ENCODE data around the gene EIF4G1.

EIF4G1 gene

DNA sequence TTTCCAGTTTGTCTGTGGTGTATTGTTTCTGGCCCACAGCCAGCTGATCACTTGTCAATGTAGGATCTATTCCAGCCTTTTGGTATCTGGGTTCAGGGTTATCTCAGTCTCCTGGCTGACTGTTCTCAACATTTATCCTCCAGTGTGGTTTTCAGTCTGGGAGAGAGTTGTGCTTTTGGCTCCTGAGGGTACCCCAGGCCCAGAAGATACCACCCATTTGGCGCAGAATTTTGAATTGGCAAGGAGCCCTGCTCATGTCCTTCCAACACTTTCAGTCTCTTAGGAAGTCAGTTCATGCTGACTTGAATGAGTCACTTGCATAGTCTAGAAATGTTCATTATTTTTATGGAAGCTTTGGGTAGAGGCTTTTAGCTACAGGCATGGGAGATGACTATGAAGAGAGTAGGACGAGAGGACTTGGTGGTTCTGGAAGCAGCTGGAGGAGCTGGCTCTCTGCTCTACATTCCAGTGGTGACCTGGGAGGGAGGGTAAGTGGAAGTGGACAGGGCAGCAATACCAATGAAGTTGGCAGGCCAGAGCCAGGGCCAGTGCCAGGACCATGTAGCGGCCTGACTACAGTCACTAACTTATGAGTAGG is 54.3 kb downstream of the EIF4G1 start:
- no peak for ATAC-seq

DNA sequence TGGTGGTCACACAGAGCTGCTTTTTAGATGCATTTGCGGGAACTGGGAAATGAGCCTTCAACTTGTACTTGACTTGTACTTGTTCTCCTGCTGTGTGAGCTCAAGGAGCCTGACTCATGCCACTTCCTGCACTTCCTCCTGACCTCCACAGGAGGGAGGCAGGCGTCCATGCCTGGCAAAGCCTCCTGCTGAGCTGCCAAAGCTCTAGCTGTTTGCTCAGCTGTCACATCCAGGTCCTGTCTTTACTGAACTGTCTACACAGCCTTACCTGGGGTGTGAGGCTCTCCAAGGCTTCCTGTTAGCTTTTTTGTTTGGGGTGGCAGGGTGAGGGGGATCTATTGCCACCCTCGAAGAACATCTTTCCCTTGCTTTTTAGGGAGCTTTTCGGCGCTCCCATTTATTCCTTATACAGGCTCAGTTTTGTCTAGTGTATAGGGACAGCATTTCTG is 57.2 kb downstream of the EIF4G1 start:
- ATAC-seq: peak; percentile 89 to 92

DNA sequence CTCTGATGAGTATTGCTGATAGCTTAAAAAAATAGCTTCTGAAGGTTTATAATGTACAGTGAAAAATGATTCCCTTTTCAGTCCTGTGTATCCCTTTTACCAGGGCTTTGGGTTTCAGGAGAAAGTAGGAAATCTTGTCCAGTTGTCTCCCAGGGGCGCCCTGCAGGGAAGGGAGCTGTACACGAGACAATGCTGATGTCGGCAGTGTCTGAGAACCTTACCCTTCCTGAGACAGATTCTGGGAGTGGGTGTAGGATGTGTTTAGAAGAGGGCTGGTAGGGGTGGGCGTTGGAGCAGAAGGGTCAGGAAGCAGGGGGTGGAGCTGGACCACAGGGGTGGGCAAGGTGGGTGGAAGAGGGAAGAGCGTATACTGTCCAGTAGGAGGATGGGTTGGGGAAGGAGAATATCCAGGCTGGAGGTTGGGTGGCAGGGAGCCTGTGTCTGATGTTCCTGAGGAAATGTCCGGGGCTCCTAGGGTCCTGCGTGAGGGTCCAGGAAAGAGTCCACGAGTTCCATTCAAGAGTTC is 58.0 kb downstream of the EIF4G1 start:
- no peak for ATAC-seq

DNA sequence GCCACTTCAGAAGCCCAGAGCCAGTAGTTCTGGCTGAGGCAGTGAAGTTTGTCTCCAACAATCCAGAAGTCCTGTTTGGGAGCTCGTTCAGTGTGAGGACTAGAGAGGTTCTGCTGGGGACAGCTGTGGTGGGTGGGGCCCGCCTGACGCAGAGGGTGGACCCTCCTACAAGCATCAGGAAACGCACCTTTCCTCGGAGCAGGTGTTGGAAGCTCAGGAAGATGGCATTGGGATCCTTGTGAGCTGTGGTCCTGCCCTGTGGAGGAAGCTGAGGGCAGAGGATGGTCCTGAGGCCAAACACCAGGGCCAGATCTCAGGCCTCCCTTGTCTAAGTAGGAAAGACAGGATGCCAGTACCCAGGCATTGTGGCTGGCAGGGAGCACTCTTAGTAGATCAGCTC is 58.5 kb downstream of the EIF4G1 start:
- no peak for ATAC-seq

DNA sequence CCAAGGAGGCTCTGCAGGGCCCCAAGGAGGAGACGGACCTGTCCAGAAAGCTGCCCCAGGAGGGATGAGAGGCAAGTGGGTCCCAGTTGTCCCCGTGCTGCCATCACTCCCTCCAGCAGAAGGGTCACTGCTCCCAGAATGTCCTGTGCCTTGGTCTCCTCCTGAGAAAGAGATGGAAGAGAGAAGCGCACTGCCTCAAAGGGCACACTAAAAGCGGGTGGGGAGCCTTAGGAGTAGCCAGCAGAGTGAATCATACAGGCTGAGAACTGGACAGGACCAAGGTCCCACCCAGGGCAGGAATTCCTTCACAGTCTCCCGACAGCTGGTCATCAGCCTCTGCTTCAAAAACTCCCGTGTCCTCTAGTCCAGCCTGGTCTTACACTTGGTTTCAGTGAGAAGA is 59.0 kb downstream of the EIF4G1 start:
- ATAC-seq: no peak

DNA sequence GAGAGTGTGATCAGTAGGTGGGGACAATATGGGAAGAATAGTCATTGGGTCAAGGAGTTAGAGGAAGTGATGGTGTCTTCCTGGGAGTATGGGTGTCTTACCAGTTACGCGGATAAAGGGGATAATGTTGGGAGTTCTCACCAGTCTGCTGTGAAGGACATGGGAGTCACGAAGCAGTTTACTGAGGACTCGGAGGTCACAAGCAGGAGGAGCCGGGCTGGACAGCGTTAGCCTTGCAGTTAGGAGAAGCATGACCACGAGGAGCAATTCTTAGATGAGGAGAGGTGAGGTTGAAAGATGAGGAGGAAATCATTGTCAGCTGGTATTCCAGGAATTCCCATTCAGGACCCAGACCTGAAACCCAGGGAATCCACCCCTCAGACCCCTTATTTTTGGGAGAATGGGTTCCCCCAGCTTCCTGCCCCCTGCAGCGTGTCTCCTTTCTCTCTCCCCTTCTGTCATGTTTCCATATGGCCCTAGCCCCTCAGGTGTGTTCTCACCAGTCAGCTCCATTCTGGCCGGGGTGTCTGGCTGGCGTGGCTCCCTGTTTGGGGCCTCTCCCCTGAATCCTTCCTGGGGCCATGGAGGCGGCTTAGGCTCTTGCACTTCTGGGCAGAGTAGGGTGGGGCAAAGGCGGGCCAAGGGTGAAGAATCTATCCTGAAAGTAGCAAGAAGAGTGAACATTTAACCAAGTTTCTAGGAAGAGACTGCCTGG is 61.5 kb downstream of the EIF4G1 start:
- no peak for ATAC-seq

DNA sequence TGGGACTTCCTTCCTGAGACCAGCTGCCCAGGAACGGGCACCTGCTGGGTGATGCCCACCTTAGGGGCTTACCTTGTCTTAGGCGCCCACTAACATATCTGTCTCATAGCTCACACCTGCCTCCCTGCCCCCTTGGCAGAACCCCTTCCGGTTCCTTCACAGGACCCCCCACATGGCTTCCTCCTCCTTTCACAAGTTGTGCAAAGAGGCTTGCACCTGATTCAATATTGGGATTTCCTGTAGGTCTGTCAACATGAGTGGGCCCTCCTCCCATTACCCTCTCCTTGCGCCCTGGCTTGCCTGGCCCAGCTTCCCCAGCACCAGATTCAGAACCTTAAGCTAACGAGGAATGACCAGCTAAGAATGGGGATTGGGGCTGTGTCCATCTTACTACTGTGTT is 63.0 kb downstream of the EIF4G1 start:
- no peak for ATAC-seq

DNA sequence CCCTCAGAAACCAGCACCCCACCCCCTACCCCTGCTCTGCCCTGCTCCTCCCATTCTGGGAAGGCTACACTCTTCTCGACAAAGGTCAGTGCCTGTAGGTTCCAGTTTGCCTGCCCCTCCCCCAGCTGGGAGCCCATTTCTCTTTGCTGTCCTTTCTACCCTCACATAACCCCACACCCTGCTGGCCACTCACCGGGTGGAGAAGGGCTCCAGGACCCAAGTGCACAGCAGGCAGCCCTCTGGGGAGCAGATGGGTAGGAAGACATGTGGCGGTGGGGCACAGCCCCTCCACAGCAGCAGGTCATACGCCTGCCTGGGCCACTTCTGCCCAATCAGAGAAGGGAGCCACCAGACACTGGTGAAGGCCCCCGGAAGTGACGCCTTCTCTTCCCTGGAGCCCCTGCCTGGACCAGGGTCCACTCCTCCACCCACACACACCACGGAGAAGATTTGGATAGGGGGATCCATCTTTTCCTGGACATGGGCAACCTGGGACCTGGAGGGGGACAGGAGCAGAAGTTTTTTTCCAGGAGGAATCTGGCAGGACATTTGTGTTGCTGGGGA is 63.6 kb downstream of the EIF4G1 start, which contains the start of gene THPO:
THPO (minus strand) TSS at position 326 of the 564 bp plus-strand sequence. CDS start 1,948 bp downstream, outside the sequence.
- ATAC-seq: no peak

DNA sequence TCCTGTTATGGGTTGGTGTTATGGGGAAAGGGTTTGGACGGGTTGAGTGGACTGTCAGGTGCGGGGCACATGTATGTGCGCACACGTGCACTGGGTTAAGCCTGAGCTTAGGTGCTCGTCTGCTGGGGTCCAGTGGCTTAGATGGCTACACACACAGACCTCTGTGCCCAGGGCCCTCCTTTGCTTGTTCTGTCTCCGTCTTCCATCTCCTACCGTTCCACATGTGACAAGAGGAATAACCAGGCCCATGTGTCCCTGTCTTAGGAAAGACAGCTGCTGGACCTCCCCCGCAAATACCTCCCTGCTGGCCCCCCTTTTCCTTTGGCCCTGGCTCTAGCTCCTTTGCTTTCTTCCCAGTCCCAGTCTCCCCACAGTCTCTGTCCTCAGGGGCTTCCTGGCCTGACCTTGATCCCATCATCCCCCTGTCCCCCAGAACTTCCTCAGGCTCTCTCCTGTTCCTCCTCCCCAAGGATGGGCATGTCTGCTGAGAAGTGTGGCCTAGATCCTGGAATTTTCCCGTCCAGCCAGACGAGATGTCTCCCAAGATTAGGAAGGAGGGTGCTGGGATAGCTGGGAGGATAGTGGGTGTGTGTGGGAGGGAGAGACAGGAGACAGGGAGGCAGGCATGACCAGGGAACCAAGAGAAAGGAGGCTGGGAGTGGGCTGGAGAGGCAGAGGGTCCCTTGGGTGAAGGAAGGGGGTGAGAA is 64.4 kb downstream of the EIF4G1 start:
- no peak for ATAC-seq

DNA sequence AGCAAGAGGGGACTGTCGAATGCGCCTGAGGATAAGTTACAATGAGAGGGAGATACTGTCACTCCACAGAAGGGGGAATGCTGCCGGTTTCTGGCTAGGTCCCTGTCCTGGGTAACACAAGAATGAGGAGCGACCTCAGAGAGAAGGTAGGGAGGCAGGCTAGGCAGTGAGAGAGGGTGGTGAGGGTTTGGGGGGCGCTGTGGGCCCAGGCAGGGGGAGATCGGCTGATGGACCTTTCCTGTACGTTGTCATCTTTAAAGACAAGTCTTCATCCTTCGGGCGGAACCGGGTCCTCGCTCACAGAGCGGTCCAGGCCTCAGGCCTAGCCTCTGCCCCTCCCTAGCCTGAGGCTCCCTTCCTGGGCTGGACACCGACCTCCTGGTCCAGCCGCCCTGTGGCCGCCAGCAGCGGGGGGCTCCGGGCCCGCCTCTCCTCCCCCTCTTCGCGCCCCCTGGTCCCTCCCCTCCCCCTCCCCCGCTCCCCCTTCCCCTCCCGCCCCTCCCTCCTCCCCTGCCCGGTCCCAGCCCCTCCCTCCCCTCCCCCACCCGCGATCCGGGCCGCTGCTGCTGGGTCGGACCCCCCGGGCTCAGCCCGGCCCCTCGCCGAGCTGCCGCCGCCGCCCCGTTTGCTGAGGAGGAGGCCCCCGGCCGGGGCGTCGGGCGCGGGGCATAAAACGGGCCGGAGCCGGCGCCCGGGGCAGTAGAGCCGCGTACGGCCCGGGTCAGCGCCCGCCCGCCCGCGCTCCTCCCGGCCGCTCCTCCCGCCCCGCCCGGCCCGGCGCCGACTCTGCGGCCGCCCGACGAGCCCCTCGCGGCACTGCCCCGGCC is 65.2 kb downstream of the EIF4G1 start, which contains the start of gene CHRD:
CHRD (plus strand) TSS at position 697 of the 827 bp plus-strand sequence. CDS start 265 bp downstream, outside the sequence.
- ATAC-seq: no peak

DNA sequence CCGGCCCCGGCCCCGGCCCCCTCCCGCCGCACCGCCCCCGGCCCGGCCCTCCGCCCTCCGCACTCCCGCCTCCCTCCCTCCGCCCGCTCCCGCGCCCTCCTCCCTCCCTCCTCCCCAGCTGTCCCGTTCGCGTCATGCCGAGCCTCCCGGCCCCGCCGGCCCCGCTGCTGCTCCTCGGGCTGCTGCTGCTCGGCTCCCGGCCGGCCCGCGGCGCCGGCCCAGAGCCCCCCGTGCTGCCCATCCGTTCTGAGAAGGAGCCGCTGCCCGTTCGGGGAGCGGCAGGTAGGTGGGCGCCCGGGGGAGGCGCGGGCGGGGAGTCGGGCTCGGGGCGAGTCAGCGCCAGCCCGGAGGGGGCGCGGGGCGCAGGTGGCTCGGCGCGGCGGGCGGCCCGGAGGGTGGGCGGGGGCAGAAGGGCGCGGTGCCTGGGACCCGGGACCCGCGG is 65.8 kb downstream of the EIF4G1 start:
- peak; percentile 10 to 15 for ATAC-seq

DNA sequence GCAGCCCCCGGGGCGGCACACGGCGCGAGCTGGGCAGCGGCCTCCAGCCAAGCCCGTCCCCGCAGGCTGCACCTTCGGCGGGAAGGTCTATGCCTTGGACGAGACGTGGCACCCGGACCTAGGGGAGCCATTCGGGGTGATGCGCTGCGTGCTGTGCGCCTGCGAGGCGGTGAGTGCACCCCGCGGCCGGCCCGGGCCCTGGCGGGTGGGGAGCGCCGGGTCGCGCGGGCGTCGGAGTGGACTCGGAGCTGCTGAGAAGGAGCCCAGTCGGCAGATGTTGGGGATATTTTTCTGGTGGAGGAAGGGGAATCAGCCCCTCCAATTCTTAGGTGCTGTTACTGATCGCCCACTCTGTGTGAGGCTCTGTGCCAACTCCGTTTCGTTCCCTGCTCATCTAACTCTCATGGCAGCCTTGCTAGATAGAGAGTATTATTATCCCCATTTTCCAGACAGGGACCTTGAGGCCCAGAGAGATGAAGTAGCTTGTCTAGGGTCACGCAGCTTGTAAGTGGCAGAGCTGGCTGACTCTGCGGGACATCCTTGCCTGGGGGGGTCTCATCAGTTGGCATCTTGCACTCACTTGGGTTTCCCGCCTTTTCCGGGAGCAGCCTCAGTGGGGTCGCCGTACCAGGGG is 66.3 kb downstream of the EIF4G1 start:
- peak; percentile 18 to 30 for ATAC-seq

DNA sequence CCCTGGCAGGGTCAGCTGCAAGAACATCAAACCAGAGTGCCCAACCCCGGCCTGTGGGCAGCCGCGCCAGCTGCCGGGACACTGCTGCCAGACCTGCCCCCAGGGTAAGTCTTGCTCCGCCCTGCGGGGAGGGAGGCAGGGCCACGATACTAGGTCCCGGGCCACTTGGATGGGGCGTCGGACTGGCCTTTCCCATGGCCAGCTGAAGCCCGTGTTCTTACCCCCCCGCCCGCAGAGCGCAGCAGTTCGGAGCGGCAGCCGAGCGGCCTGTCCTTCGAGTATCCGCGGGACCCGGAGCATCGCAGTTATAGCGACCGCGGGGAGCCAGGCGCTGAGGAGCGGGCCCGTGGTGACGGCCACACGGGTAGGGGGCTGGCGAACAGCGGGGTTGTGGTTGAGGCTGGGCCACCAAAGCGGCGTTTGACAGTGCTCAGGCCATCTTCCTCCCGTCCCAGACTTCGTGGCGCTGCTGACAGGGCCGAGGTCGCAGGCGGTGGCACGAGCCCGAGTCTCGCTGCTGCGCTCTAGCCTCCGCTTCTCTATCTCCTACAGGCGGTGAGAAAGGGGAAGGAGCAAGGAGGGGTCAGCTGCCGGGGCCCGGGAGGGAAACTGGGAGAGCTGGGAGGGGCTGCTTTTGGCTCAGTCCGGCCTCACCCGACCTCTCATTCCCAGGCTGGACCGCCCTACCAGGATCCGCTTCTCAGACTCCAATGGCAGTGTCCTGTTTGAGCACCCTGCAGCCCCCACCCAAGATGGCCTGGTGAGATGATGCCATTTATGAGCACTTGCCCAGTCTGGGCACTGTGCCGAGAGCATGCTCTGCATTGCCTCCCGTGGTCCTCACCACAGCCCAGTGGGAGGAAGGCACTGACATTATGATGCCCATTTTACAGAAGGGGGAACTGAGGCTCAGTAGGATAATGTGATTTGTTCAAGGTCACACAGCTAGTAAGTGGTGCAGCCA is 67.1 kb downstream of the EIF4G1 start:
- no peak for ATAC-seq

DNA sequence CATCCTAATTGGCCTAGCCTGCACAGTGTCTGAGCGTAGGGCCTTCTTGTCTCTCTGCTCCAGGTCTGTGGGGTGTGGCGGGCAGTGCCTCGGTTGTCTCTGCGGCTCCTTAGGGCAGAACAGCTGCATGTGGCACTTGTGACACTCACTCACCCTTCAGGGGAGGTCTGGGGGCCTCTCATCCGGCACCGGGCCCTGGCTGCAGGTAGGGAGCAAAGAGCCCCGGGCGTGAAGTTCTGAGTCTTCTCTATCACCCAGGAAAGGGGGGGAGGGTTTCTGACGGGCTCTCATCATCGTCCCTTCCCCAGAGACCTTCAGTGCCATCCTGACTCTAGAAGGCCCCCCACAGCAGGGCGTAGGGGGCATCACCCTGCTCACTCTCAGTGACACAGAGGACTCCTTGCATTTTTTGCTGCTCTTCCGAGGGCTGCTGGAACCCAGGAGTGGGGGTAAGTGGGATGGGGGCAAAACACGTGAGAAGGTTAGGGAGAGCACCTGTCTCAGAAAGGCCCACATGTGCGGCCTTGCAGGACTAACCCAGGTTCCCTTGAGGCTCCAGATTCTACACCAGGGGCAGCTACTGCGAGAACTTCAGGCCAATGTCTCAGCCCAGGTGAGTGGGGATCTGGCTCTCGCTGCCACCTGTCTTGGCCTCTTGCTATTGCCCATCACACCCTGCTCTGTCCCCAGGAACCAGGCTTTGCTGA is 68.1 kb downstream of the EIF4G1 start:
- no peak for ATAC-seq

DNA sequence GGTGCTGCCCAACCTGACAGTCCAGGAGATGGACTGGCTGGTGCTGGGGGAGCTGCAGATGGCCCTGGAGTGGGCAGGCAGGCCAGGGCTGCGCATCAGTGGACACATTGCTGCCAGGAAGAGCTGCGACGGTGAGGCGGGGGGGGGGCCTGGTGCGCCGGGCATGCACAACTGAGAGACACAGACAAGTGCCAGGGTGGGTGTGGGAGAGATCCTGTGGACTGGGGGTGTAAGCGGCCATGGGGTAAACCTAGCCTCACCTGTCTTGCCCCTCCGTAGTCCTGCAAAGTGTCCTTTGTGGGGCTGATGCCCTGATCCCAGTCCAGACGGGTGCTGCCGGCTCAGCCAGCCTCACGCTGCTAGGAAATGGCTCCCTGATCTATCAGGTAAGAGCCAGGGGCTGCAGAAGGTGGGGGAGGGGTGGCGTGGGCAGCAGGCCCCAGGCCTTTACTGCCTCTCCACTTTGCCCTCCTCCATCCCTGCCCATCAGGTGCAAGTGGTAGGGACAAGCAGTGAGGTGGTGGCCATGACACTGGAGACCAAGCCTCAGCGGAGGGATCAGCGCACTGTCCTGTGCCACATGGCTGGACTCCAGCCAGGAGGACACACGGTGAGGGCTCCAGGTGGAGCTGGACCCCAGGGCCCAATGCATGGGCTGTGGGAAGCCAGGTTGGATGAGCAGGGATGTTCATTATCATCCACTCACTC is 68.8 kb downstream of the EIF4G1 start:
- no peak for ATAC-seq

DNA sequence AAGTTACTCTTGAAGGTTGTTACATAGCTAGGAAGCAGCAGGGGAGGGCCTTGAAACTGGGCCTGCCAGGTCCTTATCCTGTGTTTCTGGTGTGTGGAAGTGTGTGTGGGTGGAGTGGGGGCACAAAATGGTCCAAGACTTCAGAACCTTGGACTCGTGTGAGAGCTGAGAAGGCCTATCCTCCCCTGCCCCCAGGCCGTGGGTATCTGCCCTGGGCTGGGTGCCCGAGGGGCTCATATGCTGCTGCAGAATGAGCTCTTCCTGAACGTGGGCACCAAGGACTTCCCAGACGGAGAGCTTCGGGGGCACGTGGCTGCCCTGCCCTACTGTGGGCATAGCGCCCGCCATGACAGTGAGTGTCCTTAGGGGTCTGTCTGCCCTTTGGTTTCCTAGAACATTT is 69.9 kb downstream of the EIF4G1 start:
- no peak for ATAC-seq
